ENCODE results near the gene ZNF398. TPM values are rescaled to one million over a fixed set of nuclear protein-coding genes. Genes with fewer than 3 reads are reported as not detected.

Gene ZNF398
- total and polyA plus RNA-seq, 2 of the 13 experiments (the other 11 are each of a cell fraction or from before 2014, with no cell fraction given), result 3.0 to 8.9 TPM

DNA sequence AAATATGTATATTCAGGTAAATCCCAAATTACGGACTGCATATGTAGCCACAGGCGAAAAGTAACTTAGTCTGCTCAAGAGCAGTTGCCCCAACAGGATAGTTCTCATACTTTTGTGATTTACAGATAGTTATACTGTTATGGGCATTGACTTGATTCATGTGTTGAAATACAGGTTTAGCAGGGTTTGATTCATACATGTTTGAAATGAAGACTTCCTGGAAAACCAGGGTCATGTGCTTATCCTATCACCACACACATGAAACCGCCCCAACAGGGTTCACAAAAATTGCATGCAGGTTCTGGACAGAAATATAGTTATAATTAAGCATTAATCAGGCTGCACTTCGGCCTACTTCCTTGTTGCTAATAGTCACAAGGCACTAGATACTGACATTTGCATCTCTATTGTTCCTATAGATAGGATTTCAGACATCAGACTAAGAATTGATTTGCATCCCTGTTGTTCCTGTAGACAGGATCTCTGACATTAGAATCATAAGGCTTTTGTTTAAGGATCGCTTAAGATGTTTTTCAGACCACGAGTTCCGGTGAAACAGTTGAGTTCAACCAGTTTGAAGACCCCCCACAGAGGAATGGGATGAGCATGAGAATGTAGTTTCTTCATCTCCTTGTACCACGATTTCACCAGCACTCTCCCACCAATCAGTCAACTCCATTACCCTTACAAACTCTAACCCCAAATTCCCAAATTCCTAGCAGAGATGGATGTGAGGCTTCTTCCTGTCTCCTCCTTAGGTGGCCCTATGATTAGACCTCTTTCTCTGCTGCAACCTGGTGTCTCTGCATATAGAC is 2.0 kb upstream of the ZNF398 start:
- H3K27me3 ChIP-seq (ENCODE audit: control insufficient read depth in 1 of 2, insufficient read depth in 2 of 2, low read length in 2 of 2), result no peaks in the 10 kb centered on the region; a peak in 1 of 5 replicates
- no peak for TF ChIP-seq ARID2 (CRISPR knock-in tag; IDR thresholded peaks at IDR 0.05; ENCODE audit: borderline replicate concordance)
- TF ChIP-seq ESRRA (CRISPR knock-in tag; IDR thresholded peaks at IDR 0.05; ENCODE audit: low read depth), result no peak
- TF ChIP-seq ZNF20 (CRISPR knock-in tag; IDR thresholded peaks at IDR 0.05), result no peak
- no peak for TF ChIP-seq CREB1 (IDR thresholded peaks at IDR 0.05)
- TF ChIP-seq CREB1 (CRISPR knock-in tag; IDR thresholded peaks at IDR 0.05), result no peak
- TF ChIP-seq KLF12 (CRISPR knock-in tag; IDR thresholded peaks at IDR 0.05; ENCODE audit: borderline replicate concordance), result no peak
- TF ChIP-seq, protein P1, sequence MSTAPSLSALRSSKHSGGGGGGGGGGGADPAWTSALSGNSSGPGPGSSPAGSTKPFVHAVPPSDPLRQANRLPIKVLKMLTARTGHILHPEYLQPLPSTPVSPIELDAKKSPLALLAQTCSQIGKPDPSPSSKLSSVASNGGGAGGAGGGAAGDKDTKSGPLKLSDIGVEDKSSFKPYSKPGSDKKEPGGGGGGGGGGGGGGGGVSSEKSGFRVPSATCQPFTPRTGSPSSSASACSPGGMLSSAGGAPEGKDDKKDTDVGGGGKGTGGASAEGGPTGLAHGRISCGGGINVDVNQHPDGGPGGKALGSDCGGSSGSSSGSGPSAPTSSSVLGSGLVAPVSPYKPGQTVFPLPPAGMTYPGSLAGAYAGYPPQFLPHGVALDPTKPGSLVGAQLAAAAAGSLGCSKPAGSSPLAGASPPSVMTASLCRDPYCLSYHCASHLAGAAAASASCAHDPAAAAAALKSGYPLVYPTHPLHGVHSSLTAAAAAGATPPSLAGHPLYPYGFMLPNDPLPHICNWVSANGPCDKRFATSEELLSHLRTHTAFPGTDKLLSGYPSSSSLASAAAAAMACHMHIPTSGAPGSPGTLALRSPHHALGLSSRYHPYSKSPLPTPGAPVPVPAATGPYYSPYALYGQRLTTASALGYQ (CRISPR knock-in tag; IDR thresholded peaks at IDR 0.05), result no peak
- TF ChIP-seq NFKB2 (CRISPR knock-in tag; IDR thresholded peaks at IDR 0.05; ENCODE audit: borderline replicate concordance), result no peak
- TF ChIP-seq ZSCAN20 (CRISPR knock-in tag; IDR thresholded peaks at IDR 0.05; ENCODE audit: borderline replicate concordance), result no peak
- no peak for TF ChIP-seq HOXD1 (CRISPR knock-in tag; IDR thresholded peaks at IDR 0.05)
- TF ChIP-seq, protein P2, sequence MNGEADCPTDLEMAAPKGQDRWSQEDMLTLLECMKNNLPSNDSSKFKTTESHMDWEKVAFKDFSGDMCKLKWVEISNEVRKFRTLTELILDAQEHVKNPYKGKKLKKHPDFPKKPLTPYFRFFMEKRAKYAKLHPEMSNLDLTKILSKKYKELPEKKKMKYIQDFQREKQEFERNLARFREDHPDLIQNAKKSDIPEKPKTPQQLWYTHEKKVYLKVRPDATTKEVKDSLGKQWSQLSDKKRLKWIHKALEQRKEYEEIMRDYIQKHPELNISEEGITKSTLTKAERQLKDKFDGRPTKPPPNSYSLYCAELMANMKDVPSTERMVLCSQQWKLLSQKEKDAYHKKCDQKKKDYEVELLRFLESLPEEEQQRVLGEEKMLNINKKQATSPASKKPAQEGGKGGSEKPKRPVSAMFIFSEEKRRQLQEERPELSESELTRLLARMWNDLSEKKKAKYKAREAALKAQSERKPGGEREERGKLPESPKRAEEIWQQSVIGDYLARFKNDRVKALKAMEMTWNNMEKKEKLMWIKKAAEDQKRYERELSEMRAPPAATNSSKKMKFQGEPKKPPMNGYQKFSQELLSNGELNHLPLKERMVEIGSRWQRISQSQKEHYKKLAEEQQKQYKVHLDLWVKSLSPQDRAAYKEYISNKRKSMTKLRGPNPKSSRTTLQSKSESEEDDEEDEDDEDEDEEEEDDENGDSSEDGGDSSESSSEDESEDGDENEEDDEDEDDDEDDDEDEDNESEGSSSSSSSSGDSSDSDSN (CRISPR knock-in tag; IDR thresholded peaks at IDR 0.05), result no peak
- no peak for TF ChIP-seq CREM (IDR thresholded peaks at IDR 0.05)
- no peak for TF ChIP-seq CREM (CRISPR knock-in tag; IDR thresholded peaks at IDR 0.05)
- no peak overlapping the region for H3K27ac ChIP-seq (ENCODE audit: extremely low read length, insufficient read depth, low read length)
- no peak for DNase-seq (ENCODE audit: low spot score)
- BruUV-seq (replicated peaks), result no TSS peak
- no peaks in the 10 kb centered on the region for H3K9me3 ChIP-seq (ENCODE audit: low read length)
- no peak overlapping the region for H2AFZ ChIP-seq (ENCODE audit: low read length)
- in situ Hi-C loops (cut with HindIII; ENCODE audit: extremely low pct_ligation_motif_present, low pct_unique_long_range_greater_than_20kb), result no loop called here
- ChIA-PET POLR2A (no interaction called here), CTCF (ENCODE audit: low intra/inter-chr PET ratio, low total read pairs) (interaction anchor here (2.9 kb wide), 1 partner anchor 18 kb away, joined by 26 read pairs; the partner anchor contains the start of gene ZNF425)
- no peak for FAIRE-seq
- H3K79me2 ChIP-seq (ENCODE audit: insufficient read depth, low read length), result peaks cover 20% of the 10 kb centered on the region
- peaks cover 21% of the 10 kb centered on the region; the same call in 1 of the 2 replicates for H3K4me1 ChIP-seq (ENCODE audit: insufficient read depth, low read length)
- H3K4me3 ChIP-seq (replicated peaks in 1 of 3; ENCODE audit: insufficient read depth in 1 of 3, low read depth in 2 of 3, low read length in 3 of 3), result no peak overlapping the region; a peak in 1 of 6 replicates
- H3K9ac ChIP-seq (ENCODE audit: insufficient read depth, low read depth, low read length), result no peak overlapping the region
- ATAC-seq, result no peak
- H3K4me2 ChIP-seq (ENCODE audit: low read depth, low read length), result no peak overlapping the region
- WGBS (ENCODE audit: low lambda C conversion rate), result 97% methylated on average over 8 of the region's 8 CpGs
- 0 out of 5 replicates have a peak, but pooled peaks cover 0 to 2% of the 10 kb centered on the region in 2 experiments for H3K36me3 ChIP-seq (replicated peaks in 1 of 2; ENCODE audit: control insufficient read depth in 1 of 2, insufficient read depth in 2 of 2, low read length in 2 of 2)
- H4K20me1 ChIP-seq (ENCODE audit: insufficient read depth, low read length), result no peaks in the 10 kb centered on the region
- intact Hi-C loops (cut with micrococcal nuclease; ENCODE audit: unreplicated experiment), result no loop called here
